IMR-90 (cell line): ENCODE results near the gene GNAO1. TPM values are rescaled to one million over a fixed set of nuclear protein-coding genes. Genes with fewer than 3 reads are reported as not detected.

Experiments used
- ATAC-seq: fragments of 200-7000 bp; cut with Tn5 transposase; 2 replicates; pipeline ENCODE4 v1.9.1; 2020; ENCODE audit warnings: low read depth, mild to moderate bottlenecking, moderate library complexity
- BruUV-seq: library from RNA; stranded (reverse); fragments of 400-500 nt; replicated peaks from 2 replicates; lab custom pipeline; 2021; lab: Mats Ljungman, UMichigan
- CTCF ChIA-PET: fragments of 300-600 bp; formaldehyde crosslinking; extraction: SDS; loops from one replicate; lab custom pipeline; 2021; ENCODE audit warnings: antibody characterized with exemption; lab: Yijun Ruan, JAX
- POLR2A ChIA-PET: fragments of 300-600 bp; sonication (Branson Sonifier 250); formaldehyde crosslinking; loops from one replicate; lab custom pipeline; 2022; ENCODE audit warnings: antibody characterized with exemption; ENCODE audit not compliant: unreplicated experiment; lab: Charles Lee
- DNase-seq: peaks from one replicate; pipeline ENCODE4 v3.0.0; 2013
- H2AFZ ChIP-seq: replicated peaks from 2 replicates; pipeline ENCODE3; 2013; ENCODE audit warnings: low read length, mild to moderate bottlenecking; ENCODE audit not compliant: poor library complexity
- H2AK5ac ChIP-seq: 2 replicates; pipeline ENCODE4 v1.6.1; 2013; ENCODE audit warnings: low read depth, low read length, inconsistent platforms
- H2AK9ac ChIP-seq: replicated peaks from 2 replicates; pipeline ENCODE3; 2013; ENCODE audit warnings: mild to moderate bottlenecking, low read depth, low read length, moderate library complexity; ENCODE audit not compliant: poor library complexity
- H2BK120ac ChIP-seq: 2 replicates; pipeline ENCODE4 v1.6.1; 2013; ENCODE audit warnings: low read depth, low read length, inconsistent platforms
- H2BK15ac ChIP-seq: 3 replicates; pipeline ENCODE4 v1.6.1; 2013; ENCODE audit warnings: low read depth, low read length, inconsistent platforms
- H2BK20ac ChIP-seq: 2 replicates; pipeline ENCODE4 v1.6.1; 2013; ENCODE audit warnings: low read depth, mild to moderate bottlenecking, inconsistent platforms, low read length, moderate library complexity
- H2BK5ac ChIP-seq: 2 replicates; pipeline ENCODE4 v1.6.1; 2013; ENCODE audit warnings: mild to moderate bottlenecking, low read depth, low read length, inconsistent platforms; ENCODE audit not compliant: poor library complexity, severe bottlenecking
- H3K14ac ChIP-seq: replicated peaks from 2 replicates; pipeline ENCODE4 v1.6.1; 2013; ENCODE audit warnings: low read depth, low read length, inconsistent platforms
- H3K18ac ChIP-seq: 2 replicates; pipeline ENCODE4 v1.6.1; 2013; ENCODE audit warnings: low read depth, low read length, control low read depth
- H3K23ac ChIP-seq: 2 replicates; pipeline ENCODE4 v1.6.1; 2013; ENCODE audit warnings: low read depth, low read length, inconsistent platforms
- H3K27ac ChIP-seq: 2 replicates; pipeline ENCODE4 v1.5.1; 2013; ENCODE audit warnings: mild to moderate bottlenecking, control low read depth, low read length; ENCODE audit not compliant: insufficient read depth
- H3K27me3 ChIP-seq: 2 replicates; pipeline ENCODE4 v1.6.1; 2013; ENCODE audit warnings: low read length; ENCODE audit not compliant: control insufficient read depth, insufficient read depth
- H3K36me3 ChIP-seq: 2 replicates; pipeline ENCODE4 v1.6.1; 2013; ENCODE audit warnings: low read length, mixed read lengths; ENCODE audit not compliant: control insufficient read depth, insufficient read depth
- H3K4ac ChIP-seq: 2 replicates; pipeline ENCODE4 v1.6.1; 2013; ENCODE audit warnings: low read depth, low read length, inconsistent platforms
- H3K4me1 ChIP-seq: 2 replicates; pipeline ENCODE4 v1.6.1; 2013; ENCODE audit warnings: low read length, mixed read lengths; ENCODE audit not compliant: control insufficient read depth, insufficient read depth
- H3K4me2 ChIP-seq: 2 replicates; pipeline ENCODE4 v1.6.1; 2013; ENCODE audit warnings: low read depth, mild to moderate bottlenecking, control low read depth, low read length, moderate library complexity
- H3K4me3 ChIP-seq: 2 replicates; pipeline ENCODE4 v1.5.1; 2013; ENCODE audit warnings: low read depth, mild to moderate bottlenecking, control low read depth, low read length, moderate library complexity; ENCODE audit not compliant: insufficient read depth
- H3K56ac ChIP-seq: 2 replicates; pipeline ENCODE4 v1.6.1; 2013; ENCODE audit warnings: low read length, inconsistent platforms; ENCODE audit not compliant: insufficient read depth; ENCODE audit errors: extremely low read depth
- H3K79me1 ChIP-seq, 2 experiments: 2 replicates each; pipeline ENCODE4 v1.6.1; 2013; ENCODE audit warnings: low read length in 2 of 2, inconsistent platforms in 1 of 2, low read depth in 1 of 2
- H3K9ac ChIP-seq: 2 replicates; pipeline ENCODE4 v1.6.1; 2013; ENCODE audit warnings: low read depth, low read length, control low read depth
- H3K9me1 ChIP-seq: 2 replicates; pipeline ENCODE4 v1.6.1; 2013; ENCODE audit warnings: low read length, inconsistent platforms; ENCODE audit not compliant: insufficient read depth
- H3K9me3 ChIP-seq: 2 replicates; pipeline ENCODE4 v1.6.1; 2013; ENCODE audit warnings: low read length; ENCODE audit not compliant: control insufficient read depth, insufficient read depth
- H4K20me1 ChIP-seq: 2 replicates; pipeline ENCODE4 v1.6.1; 2013; ENCODE audit warnings: low read length, inconsistent platforms; ENCODE audit not compliant: insufficient read depth
- H4K5ac ChIP-seq: 2 replicates; pipeline ENCODE4 v1.6.1; 2013; ENCODE audit warnings: mild to moderate bottlenecking, low read depth, low read length, control low read depth
- H4K8ac ChIP-seq, 2 experiments: 2 replicates each; pipeline ENCODE4 v1.6.1; 2013; ENCODE audit warnings: low read depth in 2 of 2, low read length in 2 of 2, control low read depth in 1 of 2, inconsistent platforms in 1 of 2
- H4K91ac ChIP-seq: 2 replicates; pipeline ENCODE4 v1.6.1; 2013; ENCODE audit warnings: low read depth, low read length, inconsistent platforms; ENCODE audit not compliant: insufficient read depth
- CEBPB ChIP-seq: IDR thresholded peaks from 2 replicates; pipeline ENCODE4 v1.6.1; 2012; ENCODE audit warnings: low read depth, low read length, improper control_type of control experiment
- CHD1 ChIP-seq: IDR thresholded peaks from 2 replicates; pipeline ENCODE4 v1.6.1; 2012; ENCODE audit warnings: low read depth, low read length, improper control_type of control experiment
- FOS ChIP-seq: fragments of 150-350 bp; IDR thresholded peaks from 2 replicates; pipeline ENCODE4 v1.6.1; 2016; ENCODE audit warnings: low read depth, low read length
- MAFK ChIP-seq: IDR thresholded peaks from 2 replicates; pipeline ENCODE4 v1.6.1; 2012; ENCODE audit warnings: low read depth, low read length, improper control_type of control experiment
- MAZ ChIP-seq: IDR thresholded peaks from 2 replicates; pipeline ENCODE4 v1.6.1; 2012; ENCODE audit warnings: low read depth, mild to moderate bottlenecking, low read length, improper control_type of control experiment, moderate library complexity, borderline replicate concordance
- MXI1 ChIP-seq: IDR thresholded peaks from 2 replicates; pipeline ENCODE4 v1.6.1; 2012; ENCODE audit warnings: low read depth, mild to moderate bottlenecking, low read length, moderate library complexity, borderline replicate concordance
- NFE2L2 ChIP-seq: fragments of 150-350 bp; IDR thresholded peaks from 2 replicates; pipeline ENCODE4 v1.6.1; 2016; ENCODE audit warnings: low read depth, mild to moderate bottlenecking, low read length
- POLR2A ChIP-seq: IDR thresholded peaks from 2 replicates; pipeline ENCODE4 v1.6.1; 2012; ENCODE audit warnings: mild to moderate bottlenecking, low read depth, low read length
- RAD21 ChIP-seq: IDR thresholded peaks from 2 replicates; pipeline ENCODE4 v1.6.1; 2012; ENCODE audit warnings: low read length, improper control_type of control experiment
- RCOR1 ChIP-seq: IDR thresholded peaks from 2 replicates; pipeline ENCODE4 v1.6.1; 2012; ENCODE audit warnings: mild to moderate bottlenecking, low read length, improper control_type of control experiment; ENCODE audit not compliant: insufficient replicate concordance
- RFX5 ChIP-seq: IDR thresholded peaks from 2 replicates; pipeline ENCODE4 v1.8.0; 2012; ENCODE audit warnings: low read depth, mild to moderate bottlenecking, low read length, moderate library complexity
- SMC3 ChIP-seq: fragments of 150-350 bp; IDR thresholded peaks from 2 replicates; pipeline ENCODE4 v1.6.1; 2016; ENCODE audit warnings: low read depth, mild to moderate bottlenecking, antibody characterized with exemption, low read length, moderate library complexity
- WGBS, 2 experiments: methylation state at CpG; one replicate each; pipeline versions ENCODE4 v1.1.5 to v1.1.7; 2013; ENCODE audit warnings: missing lambda C conversion rate in 2 of 2; ENCODE audit not compliant: insufficient read length in 1 of 2; ENCODE audit errors: extremely low coverage in 2 of 2; 5-methylcytosine and 5-hydroxymethylcytosine counted together
- dilution Hi-C: fragments of 300-500 bp; cut with HindIII; formaldehyde crosslinking; loops from one replicate; pipeline ENCODE4 v1.14.3; 2018; ENCODE audit warnings: low sequenced_read_pairs; ENCODE audit not compliant: unreplicated experiment
- in situ Hi-C: fragments of 300-500 bp; cut with MboI; formaldehyde crosslinking; loops from 3 replicates; pipeline ENCODE4 v1.14.3; 2019; ENCODE audit warnings: low sequenced_read_pairs, inconsistent platforms, mixed read lengths
- intact Hi-C: fragments of 100-400 bp; cut with micrococcal nuclease; formaldehyde crosslinking; loops from 2 replicates; pipeline ENCODE4 v1.10.0; 2022
- polyA plus RNA-seq, 3 experiments: library from polyadenylated mRNA; depleted of rRNA; stranded (reverse); fragments of >200 nt; gene quantifications; 2 replicates each; pipeline ENCODE4 v1.2.3, GENCODE V29; 2012; ENCODE audit warnings: low replicate concordance in 1 of 3
- total RNA-seq: library from RNA; depleted of rRNA; stranded (reverse); fragments of >200 nt; gene quantifications from 2 replicates; pipeline ENCODE4 v1.2.3, GENCODE V29; 2012
- TF ChIP-seq, protein P1 (sequence below): fragments of 150-350 bp; IDR thresholded peaks from 2 replicates; pipeline ENCODE4 v1.6.1; 2017; ENCODE audit warnings: mild to moderate bottlenecking, antibody characterized with exemption, low read length, low read depth
- TF ChIP-seq, protein P2 (sequence below): fragments of 150-350 bp; IDR thresholded peaks from 2 replicates; pipeline ENCODE4 v1.6.1; 2016; ENCODE audit warnings: low read depth, mild to moderate bottlenecking, low read length, moderate library complexity, borderline replicate concordance
- TF ChIP-seq, protein P3 (sequence below): conservative IDR thresholded peaks from 2 replicates; pipeline ENCODE4 v1.5.1; 2012; ENCODE audit warnings: mild to moderate bottlenecking, low read depth, low read length, improper control_type of control experiment

GNAO1 gene
- total and polyA plus RNA-seq, 2 of the 4 experiments (the other 2 are of a cell fraction): under 0.01 to 0.07 TPM

DNA sequence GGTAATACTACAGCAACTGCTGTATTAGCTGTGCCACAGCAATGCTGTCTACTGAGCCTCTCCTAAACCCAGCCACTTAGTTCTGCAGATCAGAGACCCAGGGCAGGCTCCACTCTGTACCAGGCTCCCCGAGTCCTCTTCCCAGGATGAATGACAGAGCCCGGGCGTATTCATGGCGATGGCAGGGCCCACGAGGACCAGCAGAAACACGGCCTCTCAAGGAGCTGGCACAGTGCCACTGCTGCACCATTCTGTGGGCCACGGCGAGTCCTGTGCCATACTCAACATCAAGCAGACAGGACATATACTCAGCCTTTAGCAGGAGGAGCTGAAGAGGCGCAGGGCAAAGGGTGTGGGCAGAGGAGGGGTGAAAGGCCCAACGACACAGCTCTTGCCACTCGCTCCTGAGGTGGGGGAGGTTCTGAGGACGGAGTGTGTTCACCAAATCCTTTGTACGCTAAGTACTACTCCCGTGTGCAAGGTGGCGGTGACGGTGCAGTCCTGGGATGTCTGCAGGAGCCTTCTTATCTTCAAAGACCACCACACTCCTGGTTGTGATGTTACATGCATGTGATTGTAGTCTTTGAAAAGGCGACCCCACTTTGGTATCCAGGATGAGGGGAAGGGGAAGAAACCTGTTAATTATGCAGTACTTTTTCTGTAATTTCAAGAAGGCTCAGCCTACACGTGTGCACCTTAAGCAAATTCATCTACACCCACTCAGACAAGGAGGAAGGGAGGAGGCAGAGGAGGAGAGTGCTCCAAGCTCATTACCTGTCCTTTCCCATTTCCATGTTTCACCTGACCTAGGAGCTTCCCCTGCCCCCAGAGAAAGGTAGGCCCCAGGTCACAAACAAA lies 136.0 kb downstream of the GNAO1 start:
- ChIA-PET CTCF (interaction anchor here (1.0 to 2.8 kb wide), 2 partner anchors 9 to 29 kb away, joined by 3 to 9 read pairs; no protein-coding TSS in a partner anchor), POLR2A (no interaction called here)
- in situ Hi-C loops: no loop called here
- no peak overlapping the region for H2BK120ac ChIP-seq
- H3K36me3 ChIP-seq: no peaks in the 10 kb centered on the region
- H2AFZ ChIP-seq: no peak overlapping the region
- no peak overlapping the region for H2AK9ac ChIP-seq
- H3K18ac ChIP-seq: no peak overlapping the region
- H3K4me2 ChIP-seq: no peak overlapping the region
- H3K9ac ChIP-seq: no peak overlapping the region
- no peak overlapping the region for H3K4me3 ChIP-seq
- H4K8ac ChIP-seq: no peak overlapping the region
- no peak overlapping the region for H3K56ac ChIP-seq
- intact Hi-C loops: no loop called here
- no peak overlapping the region for H4K5ac ChIP-seq
- H3K27ac ChIP-seq: no peak overlapping the region
- no peak overlapping the region for H3K14ac ChIP-seq
- H4K20me1 ChIP-seq: no peaks in the 10 kb centered on the region
- H3K9me1 ChIP-seq: no peaks in the 10 kb centered on the region
- H3K4me1 ChIP-seq: no peaks in the 10 kb centered on the region
- ATAC-seq (no peak), DNase-seq (no peak)
- no peak overlapping the region for H2AK5ac ChIP-seq
- H2BK5ac ChIP-seq: no peak overlapping the region
- BruUV-seq: no TSS peak
- H2BK15ac ChIP-seq: no peak overlapping the region
- no peaks in the 10 kb centered on the region for H3K79me1 ChIP-seq
- 60% methylated on average over 1 of the region's 18 CpGs; no CpG with 5 or more reads in 1 of the 2 experiments for WGBS, 2 experiments
- H2BK20ac ChIP-seq: no peak overlapping the region
- H3K9me3 ChIP-seq: no peaks in the 10 kb centered on the region
- no peak overlapping the region for H3K4ac ChIP-seq
- no peak overlapping the region for H3K23ac ChIP-seq
- no peak overlapping the region for H4K91ac ChIP-seq
- dilution Hi-C loops: no loop called here
- H3K27me3 ChIP-seq: peaks cover 17% of the 10 kb centered on the region
- TF ChIP-seq, protein P1, sequence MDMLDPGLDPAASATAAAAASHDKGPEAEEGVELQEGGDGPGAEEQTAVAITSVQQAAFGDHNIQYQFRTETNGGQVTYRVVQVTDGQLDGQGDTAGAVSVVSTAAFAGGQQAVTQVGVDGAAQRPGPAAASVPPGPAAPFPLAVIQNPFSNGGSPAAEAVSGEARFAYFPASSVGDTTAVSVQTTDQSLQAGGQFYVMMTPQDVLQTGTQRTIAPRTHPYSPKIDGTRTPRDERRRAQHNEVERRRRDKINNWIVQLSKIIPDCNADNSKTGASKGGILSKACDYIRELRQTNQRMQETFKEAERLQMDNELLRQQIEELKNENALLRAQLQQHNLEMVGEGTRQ: no peak
- TF ChIP-seq SMC3: no peak
- TF ChIP-seq FOS: no peak
- TF ChIP-seq NFE2L2: no peak
- TF ChIP-seq CHD1: no peak
- TF ChIP-seq POLR2A: no peak
- TF ChIP-seq MAFK: no peak
- TF ChIP-seq RAD21: no peak
- no peak for TF ChIP-seq MAZ
- no peak for TF ChIP-seq RCOR1
- TF ChIP-seq MXI1: no peak
- TF ChIP-seq, protein P2, sequence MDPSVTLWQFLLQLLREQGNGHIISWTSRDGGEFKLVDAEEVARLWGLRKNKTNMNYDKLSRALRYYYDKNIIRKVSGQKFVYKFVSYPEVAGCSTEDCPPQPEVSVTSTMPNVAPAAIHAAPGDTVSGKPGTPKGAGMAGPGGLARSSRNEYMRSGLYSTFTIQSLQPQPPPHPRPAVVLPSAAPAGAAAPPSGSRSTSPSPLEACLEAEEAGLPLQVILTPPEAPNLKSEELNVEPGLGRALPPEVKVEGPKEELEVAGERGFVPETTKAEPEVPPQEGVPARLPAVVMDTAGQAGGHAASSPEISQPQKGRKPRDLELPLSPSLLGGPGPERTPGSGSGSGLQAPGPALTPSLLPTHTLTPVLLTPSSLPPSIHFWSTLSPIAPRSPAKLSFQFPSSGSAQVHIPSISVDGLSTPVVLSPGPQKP: no peak
- no peak for TF ChIP-seq RFX5
- TF ChIP-seq CEBPB: no peak
- TF ChIP-seq, protein P3, sequence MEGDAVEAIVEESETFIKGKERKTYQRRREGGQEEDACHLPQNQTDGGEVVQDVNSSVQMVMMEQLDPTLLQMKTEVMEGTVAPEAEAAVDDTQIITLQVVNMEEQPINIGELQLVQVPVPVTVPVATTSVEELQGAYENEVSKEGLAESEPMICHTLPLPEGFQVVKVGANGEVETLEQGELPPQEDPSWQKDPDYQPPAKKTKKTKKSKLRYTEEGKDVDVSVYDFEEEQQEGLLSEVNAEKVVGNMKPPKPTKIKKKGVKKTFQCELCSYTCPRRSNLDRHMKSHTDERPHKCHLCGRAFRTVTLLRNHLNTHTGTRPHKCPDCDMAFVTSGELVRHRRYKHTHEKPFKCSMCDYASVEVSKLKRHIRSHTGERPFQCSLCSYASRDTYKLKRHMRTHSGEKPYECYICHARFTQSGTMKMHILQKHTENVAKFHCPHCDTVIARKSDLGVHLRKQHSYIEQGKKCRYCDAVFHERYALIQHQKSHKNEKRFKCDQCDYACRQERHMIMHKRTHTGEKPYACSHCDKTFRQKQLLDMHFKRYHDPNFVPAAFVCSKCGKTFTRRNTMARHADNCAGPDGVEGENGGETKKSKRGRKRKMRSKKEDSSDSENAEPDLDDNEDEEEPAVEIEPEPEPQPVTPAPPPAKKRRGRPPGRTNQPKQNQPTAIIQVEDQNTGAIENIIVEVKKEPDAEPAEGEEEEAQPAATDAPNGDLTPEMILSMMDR: no peak
